Measurements from ENCODE around the gene CLCN6. TPM values are rescaled to one million over a fixed set of nuclear protein-coding genes. Genes with fewer than 3 reads are reported as not detected.

CLCN6 gene
- total RNA-seq, 1 experiment from 2014 or later, result 13.7 TPM

DNA sequence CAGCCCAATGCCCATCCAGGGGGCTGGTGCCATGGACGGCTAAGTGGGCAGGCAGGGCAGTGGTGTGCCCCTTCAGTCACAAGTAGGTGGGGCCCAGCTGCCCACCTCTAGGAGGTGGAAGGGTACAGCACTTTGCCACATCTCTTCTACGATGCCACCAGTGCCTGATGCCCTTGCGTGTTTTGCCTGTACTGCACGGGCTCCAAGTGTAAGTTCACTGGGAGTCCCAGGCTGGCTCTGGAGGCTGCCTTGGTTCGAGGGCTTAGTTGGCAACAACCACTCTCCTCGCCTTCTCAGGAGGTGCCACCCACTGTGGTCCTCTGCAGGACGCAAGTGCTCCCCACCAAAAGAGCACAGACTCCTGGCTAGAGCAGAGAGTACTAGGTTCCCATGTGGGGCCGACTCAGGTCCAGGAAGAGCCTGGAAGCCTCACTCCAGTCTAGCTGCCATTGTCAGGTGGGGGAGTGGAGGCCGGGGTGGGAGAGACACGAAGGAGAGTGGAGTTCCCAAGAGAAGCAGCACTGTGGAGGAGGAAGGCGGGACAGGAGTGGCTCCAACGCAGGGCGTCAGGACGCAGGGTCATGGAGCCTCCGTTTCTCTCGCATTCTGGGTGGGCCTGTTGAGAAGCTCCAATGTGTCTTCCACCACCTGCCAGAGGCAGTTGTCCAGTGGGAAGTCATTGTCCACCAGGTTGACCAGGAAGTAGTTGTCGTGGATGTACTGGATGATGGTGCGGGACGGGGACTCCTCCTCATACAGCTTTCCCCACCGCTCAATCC is 15.7 kb upstream of the CLCN6 start (continued):
- TF ChIP-seq ZNF274 (IDR thresholded peaks at IDR 0.05; ENCODE audit: low read depth, low read length), result no peak
- no peak for TF ChIP-seq ZFX (IDR thresholded peaks at IDR 0.05)

DNA sequence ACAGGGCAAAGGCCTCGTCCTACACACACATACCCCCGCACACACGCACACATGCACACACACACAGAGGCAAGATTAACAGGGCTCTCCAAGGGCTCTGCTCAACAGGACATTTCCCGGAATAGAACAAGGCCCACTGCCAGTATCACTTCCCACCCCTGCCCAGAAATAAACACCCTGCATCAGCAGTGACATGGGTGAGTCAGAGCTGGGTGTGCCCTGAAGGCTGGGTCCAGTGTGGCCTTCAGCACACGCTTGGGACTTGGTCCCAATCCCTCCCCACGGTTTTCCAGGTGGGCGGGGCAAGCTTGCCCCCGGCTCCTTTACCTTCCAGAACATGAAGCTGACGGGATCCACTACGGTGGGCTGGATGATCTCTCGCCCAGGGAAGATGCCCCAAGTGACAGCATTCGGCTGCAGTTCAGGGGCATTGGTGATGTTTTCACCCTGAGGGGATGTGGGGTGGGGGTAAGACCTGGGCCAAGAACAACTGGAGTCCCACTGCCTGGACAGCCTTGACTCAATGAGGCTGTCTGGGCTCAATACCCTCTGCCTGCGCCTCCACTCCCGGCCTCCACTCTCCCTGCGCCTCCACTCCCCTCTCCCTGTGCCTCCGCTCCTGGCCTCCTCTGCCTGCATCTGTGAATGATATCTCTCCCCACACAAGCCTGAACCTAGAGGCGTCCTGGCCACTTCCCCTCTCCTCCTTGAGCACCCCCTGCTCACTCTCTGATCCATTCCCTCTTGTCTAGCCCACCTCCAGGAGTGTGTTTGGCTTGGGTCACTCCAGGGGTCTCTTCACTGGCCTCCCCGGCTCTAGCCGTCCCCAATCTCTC is 14.9 kb upstream of the CLCN6 start:
- H3K9me3 ChIP-seq (ENCODE audit: control insufficient read depth in 1 of 2, insufficient read depth in 1 of 2, low read depth in 1 of 2, low read length in 2 of 2), result no peaks in the 10 kb centered on the region
- H3K27me3 ChIP-seq (ENCODE audit: insufficient read depth, low read length), result no peaks in the 10 kb centered on the region
- no peak overlapping the region for H2AFZ ChIP-seq (ENCODE audit: low read depth, low read length, poor library complexity, severe bottlenecking)
- POLR2A ChIA-PET, result interaction anchor here (1.1 to 1.2 kb wide), 2 partner anchors 15 to 117 kb away, joined by 5 to 6 read pairs; partner anchors contain the start of genes CLCN6 and MTHFR
- peak; percentile 76 for TF ChIP-seq POLR2AphosphoS5 (IDR thresholded peaks at IDR 0.05; ENCODE audit: low read depth, low read length)
- TF ChIP-seq EZH2 (IDR thresholded peaks at IDR 0.05), result no peak
- H3K4me3 ChIP-seq (replicated peaks in 1 of 2; ENCODE audit: low read depth in 1 of 2, low read length in 2 of 2), result peak overlapping the region in 1 of 2 experiments; percentile 3; a peak in 1 of 4 replicates
- DNase-seq (ENCODE audit: low read depth, low spot score), result peak; percentile 72
- intact Hi-C loops (cut with micrococcal nuclease), result no loop called here
- no peaks in the 10 kb centered on the region for H4K20me1 ChIP-seq (ENCODE audit: insufficient read depth)
- peak; percentile 86 for ATAC-seq
- RAD21 ChIA-PET (ENCODE audit: low non-redundant PET in 1 of 2, low total read pairs in 2 of 2, uncharacterized antibody in 2 of 2, unreplicated experiment in 2 of 2), result no interaction called here
- no peaks in the 10 kb centered on the region for H3K36me3 ChIP-seq (ENCODE audit: control insufficient read depth in 1 of 2, insufficient read depth in 2 of 2, low read length in 2 of 2)
- TSS peak; percentile 69 for BruUV-seq (replicated peaks)
- peak overlapping the region; percentile 37; the same call in 1 of the 2 replicates for H3K27ac ChIP-seq (ENCODE audit: low read depth, low read length)
- CTCF ChIA-PET, result no interaction called here
- peaks cover 34 to 71% of the 10 kb centered on the region in 2 experiments for H3K4me1 ChIP-seq (ENCODE audit: control insufficient read depth in 1 of 2, insufficient read depth in 2 of 2, low read length in 2 of 2)
- no peaks in the 10 kb centered on the region for H3K79me2 ChIP-seq (ENCODE audit: insufficient read depth, low read length)
- H3K9me2 ChIP-seq (ENCODE audit: insufficient read depth), result no peaks in the 10 kb centered on the region
- H3K9ac ChIP-seq (ENCODE audit: low read length), result peak overlapping the region; percentile 50; the same call in 1 of the 2 replicates
- peak overlapping the region; percentile 71 for H3K4me2 ChIP-seq (ENCODE audit: low read length)

DNA sequence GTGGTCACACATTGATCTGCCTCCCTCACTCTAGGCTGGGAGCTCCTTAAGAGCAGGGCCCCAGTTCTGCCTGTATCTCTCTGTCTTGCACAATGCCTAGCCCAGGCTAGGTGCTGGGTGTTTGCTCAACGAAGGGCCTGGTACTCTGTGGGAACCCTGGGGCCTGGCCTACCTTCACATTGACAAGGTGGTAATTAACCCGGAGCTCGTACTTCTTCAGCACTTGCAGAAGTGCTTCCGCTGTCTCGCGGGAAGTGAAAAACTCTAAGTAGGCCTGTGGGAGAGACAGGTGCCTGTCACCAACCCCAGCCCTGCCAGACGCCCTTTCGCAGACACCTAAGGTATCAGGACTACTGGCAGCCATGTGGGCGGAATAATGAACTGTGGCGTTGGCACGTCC is 13.9 kb upstream of the CLCN6 start:
- intact Hi-C loops (cut with micrococcal nuclease), result no loop called here
- no peak overlapping the region for H3K9ac ChIP-seq (ENCODE audit: low read length)
- no TSS peak for BruUV-seq (replicated peaks)
- no peaks in the 10 kb centered on the region for H3K27me3 ChIP-seq (ENCODE audit: insufficient read depth, low read length)
- no peaks in the 10 kb centered on the region for H3K79me2 ChIP-seq (ENCODE audit: insufficient read depth, low read length)
- ChIA-PET POLR2A (no interaction called here), CTCF (no interaction called here), RAD21 (ENCODE audit: low non-redundant PET in 1 of 2, low total read pairs in 2 of 2, uncharacterized antibody in 2 of 2, unreplicated experiment in 2 of 2) (no interaction called here)
- no peak overlapping the region for H3K4me3 ChIP-seq (replicated peaks in 1 of 2; ENCODE audit: low read depth in 1 of 2, low read length in 2 of 2)
- H3K9me3 ChIP-seq (ENCODE audit: control insufficient read depth in 1 of 2, insufficient read depth in 1 of 2, low read depth in 1 of 2, low read length in 2 of 2), result no peaks in the 10 kb centered on the region
- no peak for TF ChIP-seq ELF1 (IDR thresholded peaks at IDR 0.05; ENCODE audit: borderline replicate concordance, low read depth)
- no peak for TF ChIP-seq ZFX (IDR thresholded peaks at IDR 0.05)
- TF ChIP-seq FOSL1 (IDR thresholded peaks at IDR 0.05; ENCODE audit: low read depth), result no peak
- TF ChIP-seq, protein P1, sequence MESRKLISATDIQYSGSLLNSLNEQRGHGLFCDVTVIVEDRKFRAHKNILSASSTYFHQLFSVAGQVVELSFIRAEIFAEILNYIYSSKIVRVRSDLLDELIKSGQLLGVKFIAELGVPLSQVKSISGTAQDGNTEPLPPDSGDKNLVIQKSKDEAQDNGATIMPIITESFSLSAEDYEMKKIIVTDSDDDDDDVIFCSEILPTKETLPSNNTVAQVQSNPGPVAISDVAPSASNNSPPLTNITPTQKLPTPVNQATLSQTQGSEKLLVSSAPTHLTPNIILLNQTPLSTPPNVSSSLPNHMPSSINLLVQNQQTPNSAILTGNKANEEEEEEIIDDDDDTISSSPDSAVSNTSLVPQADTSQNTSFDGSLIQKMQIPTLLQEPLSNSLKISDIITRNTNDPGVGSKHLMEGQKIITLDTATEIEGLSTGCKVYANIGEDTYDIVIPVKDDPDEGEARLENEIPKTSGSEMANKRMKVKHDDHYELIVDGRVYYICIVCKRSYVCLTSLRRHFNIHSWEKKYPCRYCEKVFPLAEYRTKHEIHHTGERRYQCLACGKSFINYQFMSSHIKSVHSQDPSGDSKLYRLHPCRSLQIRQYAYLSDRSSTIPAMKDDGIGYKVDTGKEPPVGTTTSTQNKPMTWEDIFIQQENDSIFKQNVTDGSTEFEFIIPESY (IDR thresholded peaks at IDR 0.05; ENCODE audit: extremely low read depth, insufficient replicate concordance, low read length), result no peak
- TF ChIP-seq EZH2phosphoT487 (IDR thresholded peaks at IDR 0.05; ENCODE audit: borderline replicate concordance), result no peak
- TF ChIP-seq ZNF274 (IDR thresholded peaks at IDR 0.05; ENCODE audit: low read depth, low read length), result no peak
- no peak for TF ChIP-seq SRF (IDR thresholded peaks at IDR 0.05; ENCODE audit: low read depth)
- TF ChIP-seq, protein P2, sequence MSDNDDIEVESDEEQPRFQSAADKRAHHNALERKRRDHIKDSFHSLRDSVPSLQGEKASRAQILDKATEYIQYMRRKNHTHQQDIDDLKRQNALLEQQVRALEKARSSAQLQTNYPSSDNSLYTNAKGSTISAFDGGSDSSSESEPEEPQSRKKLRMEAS (IDR thresholded peaks at IDR 0.05), result no peak
- no peak for TF ChIP-seq SP1 (IDR thresholded peaks at IDR 0.05; ENCODE audit: low read depth)
- no peak for TF ChIP-seq TCF7L2 (IDR thresholded peaks at IDR 0.05; ENCODE audit: borderline replicate concordance, extremely low read depth, insufficient read depth, insufficient read length)
- no peak for TF ChIP-seq RAD21 (IDR thresholded peaks at IDR 0.05; ENCODE audit: low read depth)
- no peaks in the 10 kb centered on the region for H4K20me1 ChIP-seq (ENCODE audit: insufficient read depth)
- ATAC-seq (no peak), DNase-seq (ENCODE audit: low read depth, low spot score) (no peak)
- no peak overlapping the region for H2AFZ ChIP-seq (ENCODE audit: low read depth, low read length, poor library complexity, severe bottlenecking)
- H3K4me1 ChIP-seq (ENCODE audit: control insufficient read depth in 1 of 2, insufficient read depth in 2 of 2, low read length in 2 of 2), result peaks cover 32 to 67% of the 10 kb centered on the region in 2 experiments
- H3K9me2 ChIP-seq (ENCODE audit: insufficient read depth), result no peaks in the 10 kb centered on the region
- H3K27ac ChIP-seq (ENCODE audit: low read depth, low read length), result no peak overlapping the region; the same call in 1 of the 2 replicates
- no peaks in the 10 kb centered on the region for H3K36me3 ChIP-seq (ENCODE audit: control insufficient read depth in 1 of 2, insufficient read depth in 2 of 2, low read length in 2 of 2)
- H3K4me2 ChIP-seq (ENCODE audit: low read length), result no peak overlapping the region

Measured in HCT116 (cell line).